K562 (cell line): ENCODE data around the gene LLGL2. TPM values are rescaled to one million over a fixed set of nuclear protein-coding genes. Genes with fewer than 3 reads are reported as not detected.

ENCODE experiments used
- ATAC-seq: fragments of 200-7000 bp; cut with Tn5 transposase; 3 replicates; pipeline ENCODE4 v1.9.1; 2020; ENCODE audit warnings: moderate library complexity
- BruUV-seq: library from RNA; stranded (reverse); fragments of 400-500 nt; replicated peaks from 2 replicates; lab custom pipeline; 2021; lab: Mats Ljungman, UMichigan
- CTCF ChIA-PET: fragments of 300-600 bp; formaldehyde crosslinking; extraction: SDS; loops from one replicate; lab custom pipeline; 2021; ENCODE audit warnings: low intra/inter-chr PET ratio; lab: Yijun Ruan, JAX
- POLR2A ChIA-PET: fragments of 300-600, 350-650 bp; sonication (Branson Sonifier 250); formaldehyde crosslinking; extraction: SDS; loops from one replicate; lab custom pipeline; 2021; ENCODE audit warnings: antibody characterized with exemption, inconsistent platforms; lab: Yijun Ruan, JAX
- DNase-seq, 4 experiments: peaks; one replicate each; pipeline versions ENCODE4 v3.0.0 to v3.0.0-alpha.2; 2011 to 2018; ENCODE audit warnings: low spot score in 3 of 4, mixed read lengths in 3 of 4; ENCODE audit errors: extremely low read depth in 1 of 4
- FAIRE-seq: peaks from 2 replicates; lab custom pipeline; 2011; peaks lifted over from hg19 to GRCh38; lab: Jason Lieb, UNC
- H2AFZ ChIP-seq: 2 replicates; pipeline ENCODE4 v1.6.0; 2011; ENCODE audit warnings: low read depth, low read length, control low read depth, inconsistent platforms
- H3K27ac ChIP-seq: fragments of 200-600 bp; 3 replicates; pipeline ENCODE4 v1.8.0; 2011; ENCODE audit warnings: low read depth, mild to moderate bottlenecking, control low read depth, inconsistent platforms, low read length, moderate library complexity, mixed read lengths; ENCODE audit errors: extremely low read depth
- H3K27me3 ChIP-seq, 2 experiments: fragments of 300-600 bp in 1 of 2; 2 replicates in 1 of 2; 3 replicates in 1 of 2; pipeline versions ENCODE4 v1.6.0 to v1.8.0; 2011; ENCODE audit warnings: inconsistent platforms in 2 of 2, low read length in 2 of 2, mild to moderate bottlenecking in 1 of 2, mixed read lengths in 1 of 2, moderate library complexity in 1 of 2; ENCODE audit not compliant: control insufficient read depth in 2 of 2, insufficient read depth in 2 of 2
- H3K36me3 ChIP-seq: fragments of 300-600 bp; 3 replicates; pipeline ENCODE4 v1.8.0; 2011; ENCODE audit warnings: mild to moderate bottlenecking, low read length, inconsistent platforms; ENCODE audit not compliant: control insufficient read depth, insufficient read depth
- H3K4me1 ChIP-seq, 2 experiments: fragments of 200-600 bp in 1 of 2; replicated peaks in 1 of 2; 2 replicates in 1 of 2; 3 replicates in 1 of 2; pipeline versions ENCODE4 v1.5.1 to v1.8.0; 2011; ENCODE audit warnings: inconsistent platforms in 2 of 2, low read length in 2 of 2, mild to moderate bottlenecking in 1 of 2, mixed read lengths in 1 of 2, moderate library complexity in 1 of 2; ENCODE audit not compliant: control insufficient read depth in 2 of 2, insufficient read depth in 2 of 2
- H3K4me2 ChIP-seq: 2 replicates; pipeline ENCODE4 v1.6.1; 2011; ENCODE audit warnings: low read length, control low read depth, inconsistent platforms, mixed read lengths; ENCODE audit not compliant: insufficient read depth
- H3K4me3 ChIP-seq: fragments of 200-600 bp; sonication (generic), shearing (Covaris generic); 2 replicates; pipeline ENCODE4 v1.5.1; 2016; ENCODE audit warnings: control low read depth, inconsistent platforms
- H3K79me2 ChIP-seq: fragments of 200-600 bp; 3 replicates; pipeline ENCODE4 v1.8.0; 2011; ENCODE audit warnings: low read length, inconsistent platforms; ENCODE audit not compliant: control insufficient read depth, insufficient read depth
- H3K9ac ChIP-seq, 2 experiments: 2 replicates each; pipeline versions ENCODE4 v1.6.0 to v1.6.1; 2011; ENCODE audit warnings: low read depth in 2 of 2, low read length in 2 of 2, control low read depth in 1 of 2, inconsistent platforms in 1 of 2, mild to moderate bottlenecking in 1 of 2, mixed read lengths in 1 of 2; ENCODE audit not compliant: insufficient read depth in 1 of 2
- H3K9me1 ChIP-seq: one replicate; pipeline ENCODE4 v1.6.0; 2011; ENCODE audit warnings: inconsistent platforms, mild to moderate bottlenecking, low read length, moderate library complexity; ENCODE audit not compliant: control insufficient read depth, insufficient read depth
- H3K9me3 ChIP-seq: replicated peaks from 2 replicates; pipeline ENCODE4 v1.5.1; 2011; ENCODE audit warnings: low read depth, low read length, inconsistent platforms; ENCODE audit not compliant: control insufficient read depth, insufficient read depth
- H4K20me1 ChIP-seq: replicated peaks from 2 replicates; pipeline ENCODE4 v1.6.1; 2011; ENCODE audit warnings: low read length, inconsistent platforms, mixed read lengths; ENCODE audit not compliant: control insufficient read depth, insufficient read depth
- FOXM1 ChIP-seq, 2 experiments: fragments of 450-650 bp in 1 of 2; sonication (generic) in 1 of 2; formaldehyde crosslinking in 1 of 2; IDR thresholded peaks; 2 replicates each; pipeline versions ENCODE4 v1.6.1 to v1.9.0; 2017 to 2022; ENCODE audit warnings: low read depth in 2 of 2, mild to moderate bottlenecking in 2 of 2, missing genetic modification reagents in 1 of 2, moderate library complexity in 1 of 2
- POLR2G ChIP-seq: fragments of 200-400 bp; formaldehyde crosslinking; IDR thresholded peaks from 2 replicates; pipeline ENCODE4 v1.6.1; 2017; ENCODE audit warnings: low read depth, mild to moderate bottlenecking, antibody characterized with exemption, low read length, moderate library complexity
- TCF7 ChIP-seq: sonication (generic); IDR thresholded peaks from 2 replicates; pipeline ENCODE4 v1.6.1; 2016; ENCODE audit warnings: antibody characterized with exemption, borderline replicate concordance
- whole genome bisulfite sequencing: fragments of 100-300 bp; shearing (Covaris generic); methylation state at CpG from one replicate; pipeline ENCODE4 v1.1.6; 2016; ENCODE audit warnings: low coverage, mixed read lengths; ENCODE audit not compliant: insufficient coverage; ENCODE audit errors: missing lambda C conversion rate; 5-methylcytosine and 5-hydroxymethylcytosine counted together
- in situ Hi-C: fragments of 300-500 bp; cut with MboI; formaldehyde crosslinking; loops from 4 replicates; pipeline ENCODE4 v1.15.0; 2018; ENCODE audit warnings: inconsistent platforms, mixed read lengths
- intact Hi-C: fragments of 100-400 bp; cut with micrococcal nuclease; formaldehyde crosslinking; loops from 2 replicates; pipeline ENCODE4 v1.14.2; 2022
- polyA plus RNA-seq, 8 experiments: library from polyadenylated mRNA; depleted of rRNA in 4 of 8; stranded (reverse) in 5 of 8; unstranded in 3 of 8; fragments of >200 nt; fragmentation: Nextera tagmentation in 2 of 8; fragmentation: Illumina TruSeq in 1 of 8; extraction: Ambion mirVana in 2 of 8; extraction: Trizol in 1 of 8; gene quantifications; 2 replicates each; pipeline versions ENCODE4 v1.2.1 to v1.2.3, GENCODE V29; 2011 to 2014; ENCODE audit warnings: inconsistent platforms in 1 of 8, missing spikeins in 1 of 8
- total RNA-seq, 7 experiments: library from RNA; depleted of rRNA in 6 of 7; stranded (reverse); fragments of >200 nt in 6 of 7; fragmentation: Illumina TruSeq in 2 of 7; extraction: Trizol in 2 of 7; gene quantifications; 2 replicates each; pipeline versions ENCODE4 v1.2.1 to v1.2.3, GENCODE V29; 2011 to 2021; ENCODE audit warnings: low replicate concordance in 1 of 7

LLGL2 gene
- total and polyA plus RNA-seq, 9 of the 15 experiments (the other 6 are each of a cell fraction or from before 2014, with no cell fraction given): 0.32 to 24.4 (median 10.2) TPM

- H3K4me3 ChIP-seq: no peak overlapping the region
- DNase-seq (no peak), FAIRE-seq (no peak), ATAC-seq (no peak)
- H4K20me1 ChIP-seq: 0 out of 2 replicates have a peak, but pooled peaks cover 4% of the 10 kb centered on the region
- peaks cover 3% of the 10 kb centered on the region for H3K9me1 ChIP-seq
- H3K9ac ChIP-seq: no peak overlapping the region
- 78% methylated on average over 17 of the region's 40 CpGs for WGBS
- H3K9me3 ChIP-seq: no peaks in the 10 kb centered on the region
- no peak overlapping the region for H2AFZ ChIP-seq
- no peaks in the 10 kb centered on the region for H3K79me2 ChIP-seq
- POLR2A ChIA-PET: interaction anchor here (0.5 to 1.4 kb wide), 6 partner anchors 8 to 308 kb away, joined by 3 to 9 read pairs (median 4); partner anchors contain the start of gene TSEN54
- BruUV-seq: no TSS peak
- in situ Hi-C loops (no loop called here), intact Hi-C loops (no loop called here)
- H3K4me1 ChIP-seq: peaks cover 0 to 72% of the 10 kb centered on the region in 2 experiments; a peak in 2 of 5 replicates
- no peak overlapping the region for H3K4me2 ChIP-seq
- H3K36me3 ChIP-seq: peaks cover 32% of the 10 kb centered on the region; the same call in 1 of the 3 replicates
- CTCF ChIA-PET: no interaction called here
- no peak overlapping the region for H3K27ac ChIP-seq
- no peaks in the 10 kb centered on the region for H3K27me3 ChIP-seq
- TF ChIP-seq TCF7: no peak
- TF ChIP-seq FOXM1 (IDR thresholded peaks at IDR 0.05; ENCODE audit: low read depth): no peak
- no peak for TF ChIP-seq FOXM1 (CRISPR knock-in tag; IDR thresholded peaks at IDR 0.05; ENCODE audit: low read depth)
Measured at GRCh38 chr17:75502072-75502720, 23.3 kb upstream of the LLGL2 start.

GRCh38 chr17:75502721-75503329 is 22.7 kb upstream of the LLGL2 start:
- 0 out of 2 replicates have a peak, but pooled peaks cover 4% of the 10 kb centered on the region for H4K20me1 ChIP-seq
- no peak overlapping the region for H3K4me2 ChIP-seq
- no peaks in the 10 kb centered on the region for H3K27me3 ChIP-seq
- no TSS peak for BruUV-seq
- H3K9me3 ChIP-seq: no peaks in the 10 kb centered on the region
- H2AFZ ChIP-seq: no peak overlapping the region
- POLR2A ChIA-PET: interaction anchor here (0.5 to 1.4 kb wide), 6 partner anchors 8 to 308 kb away, joined by 3 to 9 read pairs (median 4); partner anchors contain the start of gene TSEN54
- WGBS: 83% methylated on average over 13 of the region's 25 CpGs
- in situ Hi-C loops (no loop called here), intact Hi-C loops (no loop called here)
- CTCF ChIA-PET: no interaction called here
- H3K9me1 ChIP-seq: peaks cover 3% of the 10 kb centered on the region
- FAIRE-seq: no peak
- peaks cover 30% of the 10 kb centered on the region; the same call in 1 of the 3 replicates for H3K36me3 ChIP-seq
- H3K4me1 ChIP-seq: peaks cover 0 to 76% of the 10 kb centered on the region in 2 experiments; a peak in 2 of 5 replicates
- H3K9ac ChIP-seq: no peak overlapping the region
- H3K4me3 ChIP-seq: no peak overlapping the region
- H3K27ac ChIP-seq: no peak overlapping the region
- H3K79me2 ChIP-seq: no peaks in the 10 kb centered on the region
- ATAC-seq: no peak
- DNase-seq: no peak
- peak; percentile 24; the same call in 1 of the 2 replicates for TF ChIP-seq POLR2G
